ENCODE measurements around the gene WFIKKN2. TPM values are rescaled to one million over a fixed set of nuclear protein-coding genes. Genes with fewer than 3 reads are reported as not detected.

Gene WFIKKN2
- total and polyA plus RNA-seq, 10 of the 15 experiments (the other 5 are each of a cell fraction or from before 2014, with no cell fraction given), result 0.06 TPM; not detected in 9

DNA sequence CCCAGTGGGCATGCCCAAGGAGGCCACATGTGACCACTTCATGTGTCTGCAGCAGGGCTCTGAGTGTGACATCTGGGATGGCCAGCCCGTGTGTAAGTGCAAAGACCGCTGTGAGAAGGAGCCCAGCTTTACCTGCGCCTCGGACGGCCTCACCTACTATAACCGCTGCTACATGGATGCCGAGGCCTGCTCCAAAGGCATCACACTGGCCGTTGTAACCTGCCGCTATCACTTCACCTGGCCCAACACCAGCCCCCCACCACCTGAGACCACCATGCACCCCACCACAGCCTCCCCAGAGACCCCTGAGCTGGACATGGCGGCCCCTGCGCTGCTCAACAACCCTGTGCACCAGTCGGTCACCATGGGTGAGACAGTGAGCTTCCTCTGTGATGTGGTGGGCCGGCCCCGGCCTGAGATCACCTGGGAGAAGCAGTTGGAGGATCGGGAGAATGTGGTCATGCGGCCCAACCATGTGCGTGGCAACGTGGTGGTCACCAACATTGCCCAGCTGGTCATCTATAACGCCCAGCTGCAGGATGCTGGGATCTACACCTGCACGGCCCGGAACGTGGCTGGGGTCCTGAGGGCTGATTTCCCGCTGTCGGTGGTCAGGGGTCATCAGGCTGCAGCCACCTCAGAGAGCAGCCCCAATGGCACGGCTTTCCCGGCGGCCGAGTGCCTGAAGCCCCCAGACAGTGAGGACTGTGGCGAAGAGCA is 4.4 kb downstream of the WFIKKN2 start (continued):
- no peak for TF ChIP-seq SPI1 (IDR thresholded peaks at IDR 0.05; ENCODE audit: borderline replicate concordance, insufficient read depth, low read depth, low read length)
- no peak for TF ChIP-seq NR2F1 (conservative IDR thresholded peaks at IDR 0.05)

GRCh38 chr17:50840311-50840851 is 5.0 kb downstream of the WFIKKN2 start:
- Histone ChIP-seq H3K27ac (ENCODE audit: control insufficient read depth, insufficient read depth) (no peak overlapping the region), H4K20me1 (ENCODE audit: control insufficient read depth, insufficient read depth) (no peaks in the 10 kb centered on the region), H3K27me3 (replicated peaks in 1 of 2; ENCODE audit: control insufficient read depth in 2 of 2, insufficient read depth in 2 of 2, low read length in 1 of 2) (no peaks in the 10 kb centered on the region; a peak in 2 of 4 replicates), H3K9ac (ENCODE audit: control insufficient read depth, insufficient read depth, low read length) (no peak overlapping the region), H3K4me3 (no peak overlapping the region), H3K9me3 (replicated peaks; ENCODE audit: control insufficient read depth, insufficient read depth, low read length) (no peaks in the 10 kb centered on the region), H3K79me2 (ENCODE audit: control insufficient read depth, insufficient read depth, low read length) (no peaks in the 10 kb centered on the region), H3K4me2 (ENCODE audit: control insufficient read depth, insufficient read depth) (no peak overlapping the region), H3K36me3 (ENCODE audit: control insufficient read depth in 2 of 2, insufficient read depth in 2 of 2, low read length in 1 of 2) (no peaks in the 10 kb centered on the region), H3K4me1 (ENCODE audit: control insufficient read depth, insufficient read depth, low read length) (no peaks in the 10 kb centered on the region), H2AFZ (ENCODE audit: control insufficient read depth, low read depth, low read length) (no peak overlapping the region)
- ATAC-seq (no peak), FAIRE-seq (no peak), DNase-seq (ENCODE audit: low read depth, low spot score) (no peak)
- in situ Hi-C loops (cut with MboI) (loop anchor here (5.0 kb wide), 1 partner anchor 58 kb away; no protein-coding TSS in a partner anchor), intact Hi-C loops (cut with micrococcal nuclease; ENCODE audit: unreplicated experiment) (no loop called here)
- ChIA-PET POLR2A (no interaction called here), CTCF (interaction anchor here (5.1 to 8.1 kb wide), 3 partner anchors 13 to 56 kb away, joined by 16 to 84 read pairs (median 30); no protein-coding TSS in a partner anchor), RAD21 (ENCODE audit: unreplicated experiment) (interaction anchor here (2.6 kb wide), 1 partner anchor 56 kb away, joined by 18 read pairs; no protein-coding TSS in a partner anchor), SMC1A (ENCODE audit: uncharacterized antibody, unreplicated experiment) (interaction anchor here (2.1 to 2.2 kb wide), 2 partner anchors 55 to 56 kb away, joined by 8 to 17 read pairs; no protein-coding TSS in a partner anchor)
- no TSS peak for BruUV-seq (replicated peaks)
- 57% methylated on average over 29 of the region's 29 CpGs for WGBS (ENCODE audit: insufficient coverage, insufficient replicate concordance, low lambda C conversion rate, missing lambda C conversion rate)
- TF ChIP-seq EP300 (IDR thresholded peaks at IDR 0.05; ENCODE audit: borderline replicate concordance in 1 of 2, control insufficient read depth in 1 of 2, low read depth in 2 of 2, low read length in 2 of 2), result no peak
- TF ChIP-seq RELA (IDR thresholded peaks at IDR 0.05; ENCODE audit: borderline replicate concordance, partially characterized antibody), result no peak
- TF ChIP-seq CBFB (IDR thresholded peaks at IDR 0.05; ENCODE audit: low read depth), result no peak
- no peak for TF ChIP-seq SREBF2 (IDR thresholded peaks at IDR 0.05; ENCODE audit: low read length)
- no peak for TF ChIP-seq ESRRA (IDR thresholded peaks at IDR 0.05; ENCODE audit: low read length)
- no peak for TF ChIP-seq SMC3 (IDR thresholded peaks at IDR 0.05; ENCODE audit: borderline replicate concordance, low read length)
- no peak for TF ChIP-seq TARDBP (IDR thresholded peaks at IDR 0.05; ENCODE audit: borderline replicate concordance)
- TF ChIP-seq, protein P1, sequence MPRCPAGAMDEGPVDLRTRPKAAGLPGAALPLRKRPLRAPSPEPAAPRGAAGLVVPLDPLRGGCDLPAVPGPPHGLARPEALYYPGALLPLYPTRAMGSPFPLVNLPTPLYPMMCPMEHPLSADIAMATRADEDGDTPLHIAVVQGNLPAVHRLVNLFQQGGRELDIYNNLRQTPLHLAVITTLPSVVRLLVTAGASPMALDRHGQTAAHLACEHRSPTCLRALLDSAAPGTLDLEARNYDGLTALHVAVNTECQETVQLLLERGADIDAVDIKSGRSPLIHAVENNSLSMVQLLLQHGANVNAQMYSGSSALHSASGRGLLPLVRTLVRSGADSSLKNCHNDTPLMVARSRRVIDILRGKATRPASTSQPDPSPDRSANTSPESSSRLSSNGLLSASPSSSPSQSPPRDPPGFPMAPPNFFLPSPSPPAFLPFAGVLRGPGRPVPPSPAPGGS (IDR thresholded peaks at IDR 0.05; ENCODE audit: borderline replicate concordance, insufficient read depth, low read depth, low read length, poor library complexity, severe bottlenecking), result no peak
- TF ChIP-seq NR2C1 (IDR thresholded peaks at IDR 0.05), result no peak
- TF ChIP-seq BCLAF1 (IDR thresholded peaks at IDR 0.05), result no peak
- TF ChIP-seq ZBTB4 (CRISPR knock-in tag; IDR thresholded peaks at IDR 0.05), result no peak
- no peak for TF ChIP-seq PAX8 (IDR thresholded peaks at IDR 0.05)

All from GM12878 (cell line).